BLaER1 treated with 17β-estradiol and CSF1 and Interleukin-3, amounts not matched to agents 10 nM and 100 nM (cell line): ENCODE data around the gene UNC119.
A peak's percentile ranks its signal among the peaks of the same experiment; 100 is the strongest.

Experiments
- H3K27ac ChIP-seq, 11 experiments: shearing (Covaris generic); formaldehyde crosslinking; 2 replicates each; pipeline ENCODE4 v1.8.1; 2022
- H3K27me3 ChIP-seq, 11 experiments: shearing (Covaris generic); formaldehyde crosslinking; 2 replicates each; pipeline ENCODE4 v1.8.1; 2022
- H3K36me3 ChIP-seq, 11 experiments: shearing (Covaris generic); formaldehyde crosslinking; 2 replicates each; pipeline ENCODE4 v1.8.1; 2022
- H3K4me1 ChIP-seq, 10 experiments: shearing (Covaris generic); formaldehyde crosslinking; 2 replicates each; pipeline ENCODE4 v1.8.1; 2022
- H3K4me2 ChIP-seq, 11 experiments: shearing (Covaris generic); formaldehyde crosslinking; 2 replicates each; pipeline ENCODE4 v1.8.1; 2022
- H3K4me3 ChIP-seq, 10 experiments: shearing (Covaris generic); formaldehyde crosslinking; 2 replicates each; pipeline ENCODE4 v1.8.1; 2022
- H3K9ac ChIP-seq, 11 experiments: shearing (Covaris generic); formaldehyde crosslinking; 2 replicates each; pipeline ENCODE4 v1.8.1; 2022
- H3K9me3 ChIP-seq, 11 experiments: shearing (Covaris generic); formaldehyde crosslinking; replicated peaks in 1 of 11; 2 replicates each; pipeline ENCODE4 v1.8.1; 2022
- H4K20me1 ChIP-seq, 11 experiments: shearing (Covaris generic); formaldehyde crosslinking; 2 replicates each; pipeline ENCODE4 v1.8.1; 2022
- Cebpa-rat ChIP-seq, 11 experiments: shearing (Covaris generic); IDR thresholded peaks; 2 replicates each; pipeline ENCODE4 v1.8.1; 2022

The UNC119 gene

DNA sequence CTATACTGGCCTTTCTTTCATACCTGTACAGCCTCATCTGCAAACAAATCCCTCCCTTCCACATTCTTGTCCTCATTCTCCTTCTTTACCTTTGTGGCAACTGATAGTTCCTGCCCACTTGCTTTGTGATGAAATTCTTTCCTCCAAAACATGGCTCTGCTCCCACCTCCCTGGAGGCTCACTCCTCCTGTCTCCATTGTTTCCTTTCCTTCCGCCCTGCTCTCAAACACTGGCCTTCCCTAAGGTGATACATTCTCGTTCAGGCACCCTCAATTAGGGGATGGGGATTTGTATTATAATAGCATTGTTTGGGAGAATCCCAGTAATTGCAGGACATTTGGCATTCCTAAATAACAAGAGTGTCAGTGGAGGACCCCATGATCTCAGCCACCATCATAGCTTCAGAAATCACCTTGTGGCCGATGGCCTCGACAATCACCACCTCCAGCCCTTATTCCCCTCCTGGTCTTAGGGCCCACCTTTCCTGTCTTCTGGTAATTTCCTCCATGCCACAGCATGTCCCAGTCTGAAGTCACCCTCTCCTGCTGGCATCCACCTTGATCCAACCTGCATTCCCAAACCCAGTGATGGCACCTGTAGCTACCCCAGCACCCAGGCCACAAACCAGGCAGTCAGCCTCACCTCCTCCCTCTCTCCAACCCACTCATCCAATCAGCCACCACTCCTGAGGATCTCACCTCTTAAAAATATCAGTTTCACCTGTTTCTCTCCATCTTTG lies 7.9 kb downstream of the UNC119 start:
- Histone ChIP-seq H3K4me1 (peaks cover 42 to 53% (median 48%) of the 10 kb centered on the region in 10 experiments), H3K27me3 (no peaks in the 10 kb centered on the region), H3K9me3 (no peaks in the 10 kb centered on the region), H3K27ac (no peak overlapping the region), H3K4me2 (peak overlapping the region in 10 of 11 experiments; percentile 11 to 67 (median 52); a peak in 15 of 22 replicates), H3K36me3 (peaks cover 9 to 24% (median 15%) of the 10 kb centered on the region in 11 experiments; a peak in 16 of 22 replicates), H3K9ac (no peak overlapping the region), H3K4me3 (no peak overlapping the region), H4K20me1 (peaks cover 0 to 17% (median 6%) of the 10 kb centered on the region in 11 experiments; a peak in 11 of 22 replicates)
- no peak for TF ChIP-seq Cebpa-rat (IDR thresholded peaks at IDR 0.05)

GRCh38 chr17:28541439-28541838 lies 11.0 kb downstream of the UNC119 start:
- no peaks in the 10 kb centered on the region for H3K9me3 ChIP-seq
- peaks cover 12 to 24% (median 20%) of the 10 kb centered on the region in 10 experiments for H3K4me1 ChIP-seq
- H3K4me2 ChIP-seq, result no peak overlapping the region
- no peak for TF ChIP-seq Cebpa-rat (IDR thresholded peaks at IDR 0.05)
- H3K4me3 ChIP-seq, result no peak overlapping the region
- H3K27ac ChIP-seq, result no peak overlapping the region
- H3K27me3 ChIP-seq, result no peaks in the 10 kb centered on the region
- no peak overlapping the region for H3K9ac ChIP-seq
- no peaks in the 10 kb centered on the region for H4K20me1 ChIP-seq
- H3K36me3 ChIP-seq, result peaks cover 0 to 13% (median 6%) of the 10 kb centered on the region in 11 experiments; a peak in 14 of 22 replicates

GRCh38 chr17:28540231-28540630 lies 12.2 kb downstream of the UNC119 start:
- Histone ChIP-seq H3K9me3 (no peaks in the 10 kb centered on the region), H3K4me3 (no peak overlapping the region), H3K9ac (0 out of 22 replicates have a peak overlapping the region, but pooled peaks of 1 of the 11 experiments have one; percentile 22), H3K36me3 (0 out of 22 replicates have a peak, but pooled peaks cover 0 to 1% (median 0%) of the 10 kb centered on the region in 11 experiments), H3K27me3 (no peaks in the 10 kb centered on the region), H4K20me1 (no peaks in the 10 kb centered on the region), H3K4me2 (no peak overlapping the region), H3K27ac (no peak overlapping the region), H3K4me1 (peaks cover 12 to 24% (median 20%) of the 10 kb centered on the region in 10 experiments)
- TF ChIP-seq Cebpa-rat (IDR thresholded peaks at IDR 0.05), result no peak

GRCh38 chr17:28538296-28538895 lies 14.0 kb downstream of the UNC119 start:
- TF ChIP-seq Cebpa-rat (IDR thresholded peaks at IDR 0.05), result no peak
- Histone ChIP-seq H3K4me1 (peaks cover 3 to 11% (median 5%) of the 10 kb centered on the region in 10 experiments), H3K9ac (no peak overlapping the region), H4K20me1 (no peaks in the 10 kb centered on the region), H3K4me2 (no peak overlapping the region), H3K9me3 (no peaks in the 10 kb centered on the region), H3K27ac (no peak overlapping the region), H3K4me3 (no peak overlapping the region), H3K27me3 (no peaks in the 10 kb centered on the region), H3K36me3 (no peaks in the 10 kb centered on the region)

GRCh38 chr17:28537219-28537610 lies 15.2 kb downstream of the UNC119 start:
- H3K27ac ChIP-seq, result no peak overlapping the region
- H3K4me2 ChIP-seq, result no peak overlapping the region
- H3K36me3 ChIP-seq, result no peaks in the 10 kb centered on the region
- no peak overlapping the region for H3K9ac ChIP-seq
- peaks cover 0 to 15% (median 8%) of the 10 kb centered on the region in 10 experiments; a peak in 11 of 20 replicates for H3K4me1 ChIP-seq
- H3K9me3 ChIP-seq, result no peaks in the 10 kb centered on the region
- H4K20me1 ChIP-seq, result no peaks in the 10 kb centered on the region
- no peak for TF ChIP-seq Cebpa-rat (IDR thresholded peaks at IDR 0.05)
- H3K27me3 ChIP-seq, result no peaks in the 10 kb centered on the region
- no peak overlapping the region for H3K4me3 ChIP-seq

- no peak overlapping the region for H3K27ac ChIP-seq
Measured at GRCh38 chr17:28536532-28537218, 15.7 kb downstream of the UNC119 start.

GRCh38 chr17:28534740-28535375 lies 17.6 kb downstream of the UNC119 start:
- Histone ChIP-seq H3K4me2 (no peak overlapping the region), H3K27me3 (no peaks in the 10 kb centered on the region), H4K20me1 (no peaks in the 10 kb centered on the region), H3K27ac (no peak overlapping the region), H3K36me3 (no peaks in the 10 kb centered on the region), H3K9me3 (no peaks in the 10 kb centered on the region), H3K4me1 (peaks cover 0 to 12% (median 8%) of the 10 kb centered on the region in 10 experiments; a peak in 10 of 20 replicates), H3K9ac (no peak overlapping the region), H3K4me3 (no peak overlapping the region)
- no peak for TF ChIP-seq Cebpa-rat (IDR thresholded peaks at IDR 0.05)

More at GRCh38 chr17:28536532-28537218, 15.7 kb downstream of the UNC119 start:
- no peaks in the 10 kb centered on the region for H3K9me3 ChIP-seq
- no peak overlapping the region for H3K9ac ChIP-seq
- no peaks in the 10 kb centered on the region for H4K20me1 ChIP-seq
- no peak overlapping the region for H3K4me3 ChIP-seq
- no peak for TF ChIP-seq Cebpa-rat (IDR thresholded peaks at IDR 0.05)
- H3K4me1 ChIP-seq, result peaks cover 0 to 13% (median 8%) of the 10 kb centered on the region in 10 experiments; a peak in 11 of 20 replicates
- no peaks in the 10 kb centered on the region for H3K27me3 ChIP-seq
- H3K36me3 ChIP-seq, result no peaks in the 10 kb centered on the region
- H3K4me2 ChIP-seq, result no peak overlapping the region

GRCh38 chr17:28533091-28533807 lies 19.2 kb downstream of the UNC119 start:
- Histone ChIP-seq H3K4me2 (peak overlapping the region in 6 of 11 experiments; percentile 5 to 50 (median 32); a peak in 10 of 22 replicates), H3K27ac (no peak overlapping the region), H4K20me1 (no peaks in the 10 kb centered on the region; a peak in 1 of 22 replicates), H3K36me3 (no peaks in the 10 kb centered on the region), H3K9ac (no peak overlapping the region), H3K27me3 (no peaks in the 10 kb centered on the region), H3K4me3 (no peak overlapping the region), H3K4me1 (peaks cover 10 to 27% (median 19%) of the 10 kb centered on the region in 10 experiments; a peak in 18 of 20 replicates), H3K9me3 (no peaks in the 10 kb centered on the region)
- no peak for TF ChIP-seq Cebpa-rat (IDR thresholded peaks at IDR 0.05)
